HepG2 (cell line): Measurements from ENCODE around the gene ARHGAP33. TPM values are rescaled to one million over a fixed set of nuclear protein-coding genes. Genes with fewer than 3 reads are reported as not detected.

Experiments used
- CREM ChIP-seq, 2 experiments: sonication (generic) in 1 of 2; formaldehyde crosslinking in 1 of 2; IDR thresholded peaks; 2 replicates each; pipeline versions ENCODE4 v1.4.0 to v1.6.1; 2016 to 2020; ENCODE audit warnings: antibody characterized with exemption in 1 of 2, mild to moderate bottlenecking in 1 of 2, missing genetic modification reagents in 1 of 2
- DR1 ChIP-seq: sonication (generic); formaldehyde crosslinking; IDR thresholded peaks from 2 replicates; pipeline ENCODE4 v1.8.0; 2021; ENCODE audit warnings: mild to moderate bottlenecking, missing genetic modification reagents, inconsistent platforms
- ISL2 ChIP-seq: sonication (generic); formaldehyde crosslinking; IDR thresholded peaks from 2 replicates; pipeline ENCODE4 v1.5.0; 2020; ENCODE audit warnings: missing genetic modification reagents
- MYC ChIP-seq: sonication (generic); formaldehyde crosslinking; IDR thresholded peaks from 2 replicates; pipeline ENCODE4 v1.9.0; 2021; ENCODE audit warnings: missing genetic modification reagents, borderline replicate concordance
- PCBP1 ChIP-seq: fragments of 200-400 bp; formaldehyde crosslinking; IDR thresholded peaks from 2 replicates; pipeline ENCODE4 v1.6.1; 2017; ENCODE audit warnings: mild to moderate bottlenecking, low read depth, low read length, borderline replicate concordance
- PHF8 ChIP-seq: sonication (generic); formaldehyde crosslinking; IDR thresholded peaks from 2 replicates; pipeline ENCODE4 v1.5.0; 2020; ENCODE audit warnings: missing genetic modification reagents
- POGK ChIP-seq: sonication (generic); formaldehyde crosslinking; conservative IDR thresholded peaks from 2 replicates; pipeline ENCODE4 v1.8.0; 2022; ENCODE audit warnings: mild to moderate bottlenecking, moderate library complexity, missing genetic modification reagents
- RNF219 ChIP-seq: sonication (generic); formaldehyde crosslinking; IDR thresholded peaks from 2 replicates; pipeline ENCODE4 v1.5.0; 2020; ENCODE audit warnings: mild to moderate bottlenecking, missing genetic modification reagents
- TOPORS ChIP-seq: sonication (generic); formaldehyde crosslinking; IDR thresholded peaks from 2 replicates; pipeline ENCODE4 v1.8.0; 2023; ENCODE audit warnings: mild to moderate bottlenecking, missing genetic modification reagents
- ZBTB42 ChIP-seq: sonication (generic); formaldehyde crosslinking; IDR thresholded peaks from 2 replicates; pipeline ENCODE4 v1.5.0; 2020; ENCODE audit warnings: mild to moderate bottlenecking, missing genetic modification reagents
- ZNF296 ChIP-seq: sonication (generic); formaldehyde crosslinking; conservative IDR thresholded peaks from 2 replicates; pipeline ENCODE4 v1.5.0; 2020; ENCODE audit warnings: mild to moderate bottlenecking, missing genetic modification reagents
- ZNF362 ChIP-seq: sonication (generic); formaldehyde crosslinking; IDR thresholded peaks from 2 replicates; pipeline ENCODE4 v1.4.0; 2020; ENCODE audit warnings: missing genetic modification reagents, mild to moderate bottlenecking, borderline replicate concordance
- ZNF530 ChIP-seq: sonication (generic); formaldehyde crosslinking; IDR thresholded peaks from 2 replicates; pipeline ENCODE4 v1.5.0; 2020; ENCODE audit warnings: low read depth, mild to moderate bottlenecking, missing genetic modification reagents
- ZNF605 ChIP-seq: sonication (generic); formaldehyde crosslinking; IDR thresholded peaks from 2 replicates; pipeline ENCODE4 v1.8.0; 2022; ENCODE audit warnings: mild to moderate bottlenecking, missing genetic modification reagents
- ZNF703 ChIP-seq: sonication (generic); formaldehyde crosslinking; IDR thresholded peaks from 2 replicates; pipeline ENCODE4 v1.5.1; 2020; ENCODE audit warnings: missing genetic modification reagents, mild to moderate bottlenecking, moderate library complexity, borderline replicate concordance
- ZNF83 ChIP-seq: sonication (generic); formaldehyde crosslinking; IDR thresholded peaks from 2 replicates; pipeline ENCODE4 v1.4.0; 2020; ENCODE audit warnings: missing genetic modification reagents, mild to moderate bottlenecking, borderline replicate concordance
- ZSCAN31 ChIP-seq: sonication (generic); formaldehyde crosslinking; IDR thresholded peaks from 2 replicates; pipeline ENCODE4 v1.5.0; 2020; ENCODE audit warnings: low read depth, mild to moderate bottlenecking, missing genetic modification reagents
- polyA plus RNA-seq, 8 experiments: library from polyadenylated mRNA; depleted of rRNA in 3 of 8; stranded (reverse) in 7 of 8; unstranded in 1 of 8; fragments of >200 nt; fragmentation: Illumina TruSeq in 4 of 8; extraction: Trizol in 4 of 8; gene quantifications; 2 replicates each; pipeline versions ENCODE4 v1.2.1 to v1.2.3, GENCODE V29; 2011 to 2016; ENCODE audit warnings: low read depth in 4 of 8, missing spikeins in 1 of 8, mixed read lengths in 1 of 8; ENCODE audit not compliant: insufficient read depth in 1 of 8
- total RNA-seq, 5 experiments: library from RNA; depleted of rRNA; stranded (reverse); fragments of >200 nt; fragmentation: Illumina TruSeq; extraction: Trizol; gene quantifications; 2 replicates each; pipeline ENCODE4 v1.2.3, GENCODE V29; 2016; ENCODE audit warnings: low read depth in 1 of 5
- TF ChIP-seq, protein P1 (sequence below): sonication (generic); formaldehyde crosslinking; IDR thresholded peaks from 2 replicates; pipeline ENCODE4 v1.5.0; 2020; ENCODE audit warnings: missing genetic modification reagents
- TF ChIP-seq, protein P2 (sequence below): sonication (generic); formaldehyde crosslinking; IDR thresholded peaks from 2 replicates; pipeline ENCODE4 v1.8.0; 2023; ENCODE audit warnings: mild to moderate bottlenecking, missing genetic modification reagents
- TF ChIP-seq, protein P3 (sequence below): sonication (generic); formaldehyde crosslinking; IDR thresholded peaks from 2 replicates; pipeline ENCODE4 v1.8.1; 2023; ENCODE audit warnings: mild to moderate bottlenecking, missing genetic modification reagents

ARHGAP33 gene
- total and polyA plus RNA-seq, 2 of the 13 experiments (the other 11 are each of a cell fraction or from before 2014, with no cell fraction given): 1.3 to 2.7 TPM

DNA sequence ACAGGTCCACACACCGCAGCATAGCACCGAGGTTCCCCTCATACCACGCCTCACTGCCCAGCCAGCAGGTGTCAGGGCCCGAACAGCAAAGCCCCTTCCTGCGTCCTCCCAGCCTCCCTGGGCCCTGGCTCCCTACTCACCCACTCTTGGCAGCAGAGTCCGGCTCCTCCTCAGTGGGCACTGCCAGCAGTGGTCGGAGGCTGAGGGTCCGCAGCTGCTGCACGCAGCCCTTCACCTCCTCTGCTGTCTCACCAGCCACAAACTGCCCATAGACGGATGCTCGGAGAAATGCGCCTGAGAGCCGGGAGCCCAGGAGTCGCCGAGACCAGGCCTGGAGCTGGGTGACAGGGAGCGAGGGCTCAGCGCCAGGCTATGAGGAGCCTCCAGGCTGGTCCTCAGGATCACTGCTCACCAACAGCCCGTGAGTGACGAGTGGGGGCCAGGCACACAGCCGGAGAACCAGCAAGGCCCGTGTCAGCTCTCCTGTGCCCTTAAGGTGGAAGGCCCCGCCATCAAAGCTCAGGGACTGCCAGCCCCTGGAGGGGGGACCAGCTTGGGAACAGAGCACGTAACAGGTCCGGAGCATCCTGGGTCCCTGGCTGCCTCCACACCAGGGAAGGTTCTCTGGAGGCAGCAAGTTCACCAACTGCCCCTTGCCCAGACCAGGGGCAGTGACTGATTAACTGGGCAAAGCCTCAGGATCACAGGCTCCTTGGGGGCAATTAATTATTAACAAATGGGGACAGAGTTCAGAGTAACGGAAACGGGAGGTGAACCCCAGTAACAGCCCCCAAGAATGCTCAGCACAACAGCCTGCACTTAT, 37.1 kb downstream of the ARHGAP33 start, which contains the start of gene PRODH2 (continued):
- TF ChIP-seq, protein P1, sequence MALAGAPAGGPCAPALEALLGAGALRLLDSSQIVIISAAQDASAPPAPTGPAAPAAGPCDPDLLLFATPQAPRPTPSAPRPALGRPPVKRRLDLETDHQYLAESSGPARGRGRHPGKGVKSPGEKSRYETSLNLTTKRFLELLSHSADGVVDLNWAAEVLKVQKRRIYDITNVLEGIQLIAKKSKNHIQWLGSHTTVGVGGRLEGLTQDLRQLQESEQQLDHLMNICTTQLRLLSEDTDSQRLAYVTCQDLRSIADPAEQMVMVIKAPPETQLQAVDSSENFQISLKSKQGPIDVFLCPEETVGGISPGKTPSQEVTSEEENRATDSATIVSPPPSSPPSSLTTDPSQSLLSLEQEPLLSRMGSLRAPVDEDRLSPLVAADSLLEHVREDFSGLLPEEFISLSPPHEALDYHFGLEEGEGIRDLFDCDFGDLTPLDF (CRISPR knock-in tag): no peak
- TF ChIP-seq ZNF530 (CRISPR knock-in tag): no peak
- TF ChIP-seq, protein P2, sequence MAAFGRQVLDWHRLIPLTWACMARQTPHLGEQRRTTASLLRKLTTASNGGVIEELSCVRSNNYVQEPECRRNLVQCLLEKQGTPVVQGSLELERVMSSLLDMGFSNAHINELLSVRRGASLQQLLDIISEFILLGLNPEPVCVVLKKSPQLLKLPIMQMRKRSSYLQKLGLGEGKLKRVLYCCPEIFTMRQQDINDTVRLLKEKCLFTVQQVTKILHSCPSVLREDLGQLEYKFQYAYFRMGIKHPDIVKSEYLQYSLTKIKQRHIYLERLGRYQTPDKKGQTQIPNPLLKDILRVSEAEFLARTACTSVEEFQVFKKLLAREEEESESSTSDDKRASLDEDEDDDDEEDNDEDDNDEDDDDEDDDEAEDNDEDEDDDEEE (CRISPR knock-in tag): peak; percentile 25; the same call in 1 of the 2 replicates
- 0 out of 2 replicates have a peak, but pooled peaks have one; percentile 17 for TF ChIP-seq TOPORS (CRISPR knock-in tag)
- no peak for TF ChIP-seq PCBP1
- TF ChIP-seq DR1 (CRISPR knock-in tag): no peak
- TF ChIP-seq ZSCAN31 (CRISPR knock-in tag): peak; percentile 43
- no peak for TF ChIP-seq RNF219 (CRISPR knock-in tag)
- TF ChIP-seq ZNF605: peak; percentile 92; the same call in 1 of the 2 replicates
- TF ChIP-seq ZNF703 (CRISPR knock-in tag): no peak
- no peak for TF ChIP-seq ZNF362 (CRISPR knock-in tag)
- TF ChIP-seq ISL2 (CRISPR knock-in tag): peak; percentile 84
- no peak; the same call in 1 of the 2 replicates for TF ChIP-seq MYC (CRISPR knock-in tag)
- TF ChIP-seq ZNF296 (CRISPR knock-in tag): no peak
- TF ChIP-seq POGK (CRISPR knock-in tag): 0 out of 2 replicates have a peak, but pooled peaks have one; percentile 11
- TF ChIP-seq, protein P3, sequence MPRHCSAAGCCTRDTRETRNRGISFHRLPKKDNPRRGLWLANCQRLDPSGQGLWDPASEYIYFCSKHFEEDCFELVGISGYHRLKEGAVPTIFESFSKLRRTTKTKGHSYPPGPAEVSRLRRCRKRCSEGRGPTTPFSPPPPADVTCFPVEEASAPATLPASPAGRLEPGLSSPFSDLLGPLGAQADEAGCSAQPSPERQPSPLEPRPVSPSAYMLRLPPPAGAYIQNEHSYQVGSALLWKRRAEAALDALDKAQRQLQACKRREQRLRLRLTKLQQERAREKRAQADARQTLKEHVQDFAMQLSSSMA (CRISPR knock-in tag): peak; percentile 44
- peak; percentile 57; the same call in 1 of the 2 replicates for TF ChIP-seq CREM (IDR thresholded peaks at IDR 0.05)
- no peak for TF ChIP-seq CREM (CRISPR knock-in tag; IDR thresholded peaks at IDR 0.05)
- no peak for TF ChIP-seq ZNF83
- TF ChIP-seq ZBTB42 (CRISPR knock-in tag): no peak
- peak; percentile 71; the same call in 1 of the 2 replicates for TF ChIP-seq PHF8 (CRISPR knock-in tag)
